H1 (cell line): ENCODE measurements around the gene CDC42EP4. TPM values are rescaled to one million over a fixed set of nuclear protein-coding genes. Genes with fewer than 3 reads are reported as not detected.

ENCODE experiments used
- CHD7 ChIP-seq: fragments of 300-600 bp; sonication (generic); IDR thresholded peaks from 2 replicates; pipeline ENCODE4 v1.7.1; 2012; ENCODE audit warnings: low read length, moderate library complexity, mild to moderate bottlenecking, inconsistent platforms; ENCODE audit not compliant: insufficient replicate concordance
- polyA plus RNA-seq, 7 experiments: library from polyadenylated mRNA; depleted of rRNA in 3 of 7; stranded (reverse) in 5 of 7; unstranded in 2 of 7; fragments of >200 nt in 5 of 7; fragments of 200-250 nt in 2 of 7; gene quantifications; 1 replicate in 5 of 7; 2 replicates in 1 of 7; 4 replicates in 1 of 7; pipeline versions ENCODE4 v1.2.1 to v1.2.3, GENCODE V29; 2011 to 2013; ENCODE audit warnings: missing spikeins in 2 of 7, mixed read lengths in 2 of 7
- total RNA-seq: library from RNA; stranded (reverse); fragmentation: NEBNext Ultra II Directional; extraction: Animal tissue kit (Norgen Biotek cat#: 25700); gene quantifications from 2 replicates; pipeline ENCODE4 v1.2.1, GENCODE V29; 2021

Gene CDC42EP4
- total and polyA plus RNA-seq, 2 of the 8 experiments (the other 6 are each of a cell fraction or from before 2014, with no cell fraction given) = 8.8 to 12.6 TPM

GRCh38 chr17:73274490-73274889, 37.3 kb downstream of the CDC42EP4 start (continued):
- no peak for TF ChIP-seq CHD7
